Osteocyte (in vitro differentiated cells): ENCODE data around the gene ZNF609. TPM values are rescaled to one million over a fixed set of nuclear protein-coding genes. Genes with fewer than 3 reads are reported as not detected.

ENCODE experiments used
- DNase-seq: peaks from one replicate; pipeline ENCODE4 v3.0.0; 2021; ENCODE audit warnings: mixed read lengths; ENCODE audit not compliant: unreplicated experiment; ENCODE audit errors: extremely low spot score
- H3K27ac Mint-ChIP-seq: one replicate; pipeline ENCODE4 v1.8.0; 2021; ENCODE audit warnings: mild to moderate bottlenecking, mixed read lengths; ENCODE audit not compliant: unreplicated experiment
- H3K27me3 Mint-ChIP-seq: one replicate; pipeline ENCODE4 v1.8.0; 2021; ENCODE audit warnings: mixed read lengths; ENCODE audit not compliant: unreplicated experiment
- H3K36me3 Mint-ChIP-seq: one replicate; pipeline ENCODE4 v1.8.0; 2021; ENCODE audit warnings: mixed read lengths; ENCODE audit not compliant: unreplicated experiment
- H3K4me1 Mint-ChIP-seq: one replicate; pipeline ENCODE4 v1.8.0; 2021; ENCODE audit warnings: mixed read lengths; ENCODE audit not compliant: unreplicated experiment
- H3K4me3 Mint-ChIP-seq: one replicate; pipeline ENCODE4 v1.8.0; 2021; ENCODE audit warnings: mild to moderate bottlenecking, moderate library complexity, mixed read lengths; ENCODE audit not compliant: unreplicated experiment
- H3K9me3 Mint-ChIP-seq: one replicate; pipeline ENCODE4 v1.8.0; 2021; ENCODE audit warnings: mixed read lengths; ENCODE audit not compliant: unreplicated experiment
- CTCF ChIP-seq: fragments of 200-600 bp; sonication (generic); IDR thresholded peaks from 2 replicates; pipeline ENCODE4 v1.5.0; 2021; ENCODE audit warnings: antibody characterized with exemption, mild to moderate bottlenecking, moderate library complexity
- total RNA-seq: library from RNA; stranded (reverse); gene quantifications from 2 replicates; pipeline ENCODE4 v1.2.1, GENCODE V29; 2021

Gene ZNF609
- total RNA-seq, 1 donor from 2014 or later, result 31.7 TPM

- H3K4me3 Mint-ChIP-seq, result peak overlapping the region; percentile 87
- no peaks in the 10 kb centered on the region for H3K9me3 Mint-ChIP-seq
- TF ChIP-seq CTCF, result no peak
- no peak for DNase-seq
- peaks cover 64% of the 10 kb centered on the region for H3K4me1 Mint-ChIP-seq
- peaks cover 1% of the 10 kb centered on the region for H3K36me3 Mint-ChIP-seq
- H3K27ac Mint-ChIP-seq, result peak overlapping the region; percentile 85
- no peaks in the 10 kb centered on the region for H3K27me3 Mint-ChIP-seq
Observed at GRCh38 chr15:64701051-64701450, 240.7 kb downstream of the ZNF609 start.

GRCh38 chr15:64701482-64702184, 241.3 kb downstream of the ZNF609 start:
- Mint-ChIP-seq H3K4me1 (peaks cover 62% of the 10 kb centered on the region), H3K27me3 (no peaks in the 10 kb centered on the region), H3K9me3 (no peaks in the 10 kb centered on the region), H3K4me3 (peak overlapping the region; percentile 87), H3K27ac (peak overlapping the region; percentile 85), H3K36me3 (peaks cover 1% of the 10 kb centered on the region)
- TF ChIP-seq CTCF, result no peak
- DNase-seq, result no peak

- Mint-ChIP-seq H3K4me1 (peaks cover 50% of the 10 kb centered on the region), H3K27ac (peak overlapping the region; percentile 85), H3K9me3 (no peaks in the 10 kb centered on the region), H3K4me3 (peak overlapping the region; percentile 87), H3K27me3 (no peaks in the 10 kb centered on the region), H3K36me3 (no peaks in the 10 kb centered on the region)
- peak; percentile 99 for DNase-seq
- no peak for TF ChIP-seq CTCF
Observed at GRCh38 chr15:64702816-64703631, 242.6 kb downstream of the ZNF609 start.

- TF ChIP-seq CTCF, result no peak
- no peaks in the 10 kb centered on the region for H3K36me3 Mint-ChIP-seq
- no peaks in the 10 kb centered on the region for H3K27me3 Mint-ChIP-seq
- H3K4me1 Mint-ChIP-seq, result peaks cover 44% of the 10 kb centered on the region
- no peak for DNase-seq
- peak overlapping the region; percentile 87 for H3K4me3 Mint-ChIP-seq
- H3K9me3 Mint-ChIP-seq, result no peaks in the 10 kb centered on the region
- peak overlapping the region; percentile 85 for H3K27ac Mint-ChIP-seq
Observed at GRCh38 chr15:64703632-64703959, 243.2 kb downstream of the ZNF609 start.

- Mint-ChIP-seq H3K27me3 (no peaks in the 10 kb centered on the region), H3K4me1 (peaks cover 30% of the 10 kb centered on the region), H3K9me3 (no peaks in the 10 kb centered on the region), H3K27ac (no peak overlapping the region), H3K4me3 (no peak overlapping the region), H3K36me3 (no peaks in the 10 kb centered on the region)
- no peak for DNase-seq
- no peak for TF ChIP-seq CTCF
Observed at GRCh38 chr15:64705006-64705405, 244.6 kb downstream of the ZNF609 start.
